ENCODE data around the gene HS6ST2.

Gene HS6ST2

DNA sequence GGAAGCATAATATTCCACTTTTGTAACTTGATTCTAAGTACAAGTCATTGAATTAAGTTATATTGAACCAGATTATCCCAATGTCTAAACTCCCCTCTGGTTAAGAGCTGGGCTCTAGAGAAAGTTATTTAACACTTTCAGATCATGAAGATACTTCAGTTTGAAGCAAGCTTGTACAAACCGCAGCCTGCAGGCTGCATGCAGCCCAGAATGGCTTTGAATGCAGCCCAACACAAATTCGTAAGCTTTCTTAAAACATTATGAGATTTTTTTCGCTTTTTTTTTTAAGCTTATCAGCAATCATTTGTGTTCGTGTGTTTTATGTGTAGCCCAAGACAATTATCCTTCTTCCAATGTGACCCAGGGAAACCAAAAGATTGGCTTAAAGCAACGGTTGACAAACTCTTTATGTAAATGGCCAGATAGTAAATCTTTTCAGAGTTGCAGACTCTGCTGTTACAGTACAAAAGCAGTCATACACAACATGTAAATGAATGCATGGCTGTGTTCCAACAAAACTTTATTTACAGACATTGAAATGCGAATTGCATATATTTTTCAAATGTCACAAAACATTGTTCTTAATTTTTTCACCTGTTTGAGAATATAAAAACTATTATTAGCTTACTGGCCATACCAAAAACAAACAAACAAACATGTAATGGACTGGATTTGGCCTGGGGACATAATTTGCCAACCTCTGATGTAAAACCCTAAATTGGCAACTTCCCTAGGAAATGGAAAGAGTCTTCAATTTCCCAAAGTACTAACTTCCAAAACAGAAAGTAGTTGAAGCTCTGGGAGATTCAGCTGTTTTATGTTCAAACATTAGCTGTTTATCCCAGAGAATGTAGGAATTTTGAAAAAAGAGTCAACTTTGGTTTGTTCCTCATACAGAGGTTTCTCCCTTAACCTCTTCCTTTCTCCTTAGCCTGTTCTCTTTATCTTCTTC lies 268.5 kb downstream of the HS6ST2 start:
- TF ChIP-seq SIN3A (IDR thresholded peaks at IDR 0.05; ENCODE audit: borderline replicate concordance, insufficient read depth, low read length) (no peak), TAF1 (IDR thresholded peaks at IDR 0.05; ENCODE audit: borderline replicate concordance, insufficient read depth, low read length) (no peak), POLR2AphosphoS5 (IDR thresholded peaks at IDR 0.05; ENCODE audit: low read depth, low read length) (no peak), FOXP2 (optimal IDR thresholded peaks at IDR 0.05; ENCODE audit: borderline replicate concordance, extremely low read depth, extremely low read length, insufficient read depth) (no peak)
- TF ChIP-seq, protein P1, sequence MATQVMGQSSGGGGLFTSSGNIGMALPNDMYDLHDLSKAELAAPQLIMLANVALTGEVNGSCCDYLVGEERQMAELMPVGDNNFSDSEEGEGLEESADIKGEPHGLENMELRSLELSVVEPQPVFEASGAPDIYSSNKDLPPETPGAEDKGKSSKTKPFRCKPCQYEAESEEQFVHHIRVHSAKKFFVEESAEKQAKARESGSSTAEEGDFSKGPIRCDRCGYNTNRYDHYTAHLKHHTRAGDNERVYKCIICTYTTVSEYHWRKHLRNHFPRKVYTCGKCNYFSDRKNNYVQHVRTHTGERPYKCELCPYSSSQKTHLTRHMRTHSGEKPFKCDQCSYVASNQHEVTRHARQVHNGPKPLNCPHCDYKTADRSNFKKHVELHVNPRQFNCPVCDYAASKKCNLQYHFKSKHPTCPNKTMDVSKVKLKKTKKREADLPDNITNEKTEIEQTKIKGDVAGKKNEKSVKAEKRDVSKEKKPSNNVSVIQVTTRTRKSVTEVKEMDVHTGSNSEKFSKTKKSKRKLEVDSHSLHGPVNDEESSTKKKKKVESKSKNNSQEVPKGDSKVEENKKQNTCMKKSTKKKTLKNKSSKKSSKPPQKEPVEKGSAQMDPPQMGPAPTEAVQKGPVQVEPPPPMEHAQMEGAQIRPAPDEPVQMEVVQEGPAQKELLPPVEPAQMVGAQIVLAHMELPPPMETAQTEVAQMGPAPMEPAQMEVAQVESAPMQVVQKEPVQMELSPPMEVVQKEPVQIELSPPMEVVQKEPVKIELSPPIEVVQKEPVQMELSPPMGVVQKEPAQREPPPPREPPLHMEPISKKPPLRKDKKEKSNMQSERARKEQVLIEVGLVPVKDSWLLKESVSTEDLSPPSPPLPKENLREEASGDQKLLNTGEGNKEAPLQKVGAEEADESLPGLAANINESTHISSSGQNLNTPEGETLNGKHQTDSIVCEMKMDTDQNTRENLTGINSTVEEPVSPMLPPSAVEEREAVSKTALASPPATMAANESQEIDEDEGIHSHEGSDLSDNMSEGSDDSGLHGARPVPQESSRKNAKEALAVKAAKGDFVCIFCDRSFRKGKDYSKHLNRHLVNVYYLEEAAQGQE (IDR thresholded peaks at IDR 0.05; ENCODE audit: insufficient read depth in 1 of 2, low read depth in 2 of 2, low read length in 2 of 2) = no peak

DNA sequence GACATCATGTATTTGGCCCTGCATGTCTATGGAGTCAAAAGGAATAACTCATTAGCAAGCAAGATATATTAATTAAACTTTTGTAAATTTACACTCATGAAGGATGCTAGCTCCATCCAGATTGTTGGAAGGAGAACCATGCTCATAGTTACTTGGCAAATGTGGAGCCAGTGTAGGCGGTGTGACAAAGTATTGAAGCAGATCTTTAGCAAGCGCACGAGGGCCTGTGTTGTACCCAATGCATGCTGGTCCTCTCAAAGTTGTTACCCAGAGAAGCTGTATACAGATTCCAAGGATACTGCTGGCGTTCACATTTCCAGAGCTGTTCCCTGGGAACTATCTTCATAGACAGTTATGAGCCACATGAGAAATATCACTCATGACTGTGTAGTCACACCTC lies 273.2 kb downstream of the HS6ST2 start:
- TF ChIP-seq TAF1 (IDR thresholded peaks at IDR 0.05; ENCODE audit: borderline replicate concordance, insufficient read depth, low read length) (no peak), POLR2AphosphoS5 (IDR thresholded peaks at IDR 0.05; ENCODE audit: low read depth, low read length) (no peak), FOXP2 (optimal IDR thresholded peaks at IDR 0.05; ENCODE audit: borderline replicate concordance, extremely low read depth, extremely low read length, insufficient read depth) (no peak), SIN3A (IDR thresholded peaks at IDR 0.05; ENCODE audit: borderline replicate concordance, insufficient read depth, low read length) (no peak)
- TF ChIP-seq, protein P1 (IDR thresholded peaks at IDR 0.05; ENCODE audit: insufficient read depth in 1 of 2, low read depth in 2 of 2, low read length in 2 of 2) = no peak

DNA sequence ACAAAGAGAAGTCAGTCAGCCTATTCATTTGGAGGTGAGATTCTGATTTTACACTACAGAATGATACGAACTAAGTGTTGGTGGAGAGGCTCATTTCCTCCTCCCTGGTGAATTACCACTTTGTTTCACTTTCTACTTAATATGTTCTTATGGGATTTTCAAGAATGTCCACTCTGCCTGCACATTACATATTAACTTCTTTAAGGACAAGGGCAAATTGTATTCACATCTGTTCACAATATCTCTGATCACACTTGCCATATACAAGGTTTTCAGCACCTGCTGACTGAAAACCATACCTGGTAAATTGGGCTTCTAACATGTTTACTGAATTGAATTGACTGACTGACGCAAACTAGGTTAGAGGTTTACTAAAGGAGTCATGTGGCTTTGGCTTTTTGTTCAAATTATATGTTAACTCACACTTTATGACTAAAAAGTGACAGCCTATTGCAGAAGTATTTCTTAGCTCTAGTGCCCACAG lies 281.2 kb downstream of the HS6ST2 start:
- TF ChIP-seq POLR2AphosphoS5 (IDR thresholded peaks at IDR 0.05; ENCODE audit: low read depth, low read length) (no peak), FOXP2 (optimal IDR thresholded peaks at IDR 0.05; ENCODE audit: borderline replicate concordance, extremely low read depth, extremely low read length, insufficient read depth) (no peak), SIN3A (IDR thresholded peaks at IDR 0.05; ENCODE audit: borderline replicate concordance, insufficient read depth, low read length) (no peak), TAF1 (IDR thresholded peaks at IDR 0.05; ENCODE audit: borderline replicate concordance, insufficient read depth, low read length) (no peak)

DNA sequence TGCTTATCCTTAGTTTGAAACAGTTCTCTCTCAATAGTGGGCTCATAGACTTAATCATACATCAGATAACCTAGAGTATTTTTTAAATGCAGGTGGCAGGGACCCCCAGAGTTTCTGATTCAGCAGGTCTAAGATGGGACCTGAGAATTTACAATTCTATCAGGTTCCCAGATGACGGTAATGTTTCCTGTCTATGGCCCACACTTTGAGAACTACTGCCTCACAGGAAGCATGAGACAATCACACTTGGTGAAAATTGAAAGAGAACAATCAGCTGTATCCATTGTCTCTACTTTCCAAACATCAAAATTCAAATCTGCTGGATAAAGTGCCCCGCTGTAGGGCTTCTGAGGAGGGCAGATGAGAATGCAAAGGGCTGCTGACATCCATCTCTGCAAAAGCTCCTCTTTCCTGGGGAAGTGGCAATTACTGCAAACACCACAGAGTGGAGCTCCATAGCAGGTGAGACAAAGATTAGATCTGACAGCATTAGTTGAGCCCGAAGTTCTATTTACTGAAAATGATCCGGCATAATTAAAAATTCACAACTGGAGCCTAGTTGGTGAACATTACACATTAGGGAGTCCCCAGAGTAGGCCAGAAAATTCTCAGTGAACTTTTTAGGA lies 281.8 kb downstream of the HS6ST2 start:
- TF ChIP-seq SIN3A (IDR thresholded peaks at IDR 0.05; ENCODE audit: borderline replicate concordance, insufficient read depth, low read length) = no peak
- TF ChIP-seq FOXP2 (optimal IDR thresholded peaks at IDR 0.05; ENCODE audit: borderline replicate concordance, extremely low read depth, extremely low read length, insufficient read depth) = no peak
- TF ChIP-seq, protein P1 (IDR thresholded peaks at IDR 0.05; ENCODE audit: insufficient read depth in 1 of 2, low read depth in 2 of 2, low read length in 2 of 2) = no peak
- no peak for TF ChIP-seq TAF1 (IDR thresholded peaks at IDR 0.05; ENCODE audit: borderline replicate concordance, insufficient read depth, low read length)
- no peak for TF ChIP-seq POLR2AphosphoS5 (IDR thresholded peaks at IDR 0.05; ENCODE audit: low read depth, low read length)

- TF ChIP-seq, protein P1 (IDR thresholded peaks at IDR 0.05; ENCODE audit: insufficient read depth in 1 of 2, low read depth in 2 of 2, low read length in 2 of 2) = no peak
- TF ChIP-seq SIN3A (IDR thresholded peaks at IDR 0.05; ENCODE audit: borderline replicate concordance, insufficient read depth, low read length) (no peak), TAF1 (IDR thresholded peaks at IDR 0.05; ENCODE audit: borderline replicate concordance, insufficient read depth, low read length) (no peak), POLR2AphosphoS5 (IDR thresholded peaks at IDR 0.05; ENCODE audit: low read depth, low read length) (no peak), FOXP2 (optimal IDR thresholded peaks at IDR 0.05; ENCODE audit: borderline replicate concordance, extremely low read depth, extremely low read length, insufficient read depth) (no peak)
Observed at GRCh38 chrX:132676102-132676501, 282.3 kb downstream of the HS6ST2 start.

All from PFSK-1 (cell line).